Renal cortical epithelial cell (primary cell): ENCODE data around the gene SECISBP2. TPM values are rescaled to one million over a fixed set of nuclear protein-coding genes. Genes with fewer than 3 reads are reported as not detected.
A peak's percentile ranks its signal among the peaks of the same experiment; 100 is the strongest.
"Not testable (repeated sequence)": the region's sequence is repeated elsewhere in the genome, so short reads cannot be mapped to it uniquely, and the experiment has no call there.

Experiments used
- DNase-seq: peaks from one replicate; pipeline ENCODE4 v3.0.0-alpha.2; 2011; ENCODE audit warnings: low read depth
- total RNA-seq: library from RNA; depleted of rRNA; stranded (reverse); fragments of >200 nt; gene quantifications from 2 replicates; pipeline ENCODE4 v1.2.3, GENCODE V29; 2014

The SECISBP2 gene
- total RNA-seq, 1 donor from 2014 or later: 41.0 TPM

DNA sequence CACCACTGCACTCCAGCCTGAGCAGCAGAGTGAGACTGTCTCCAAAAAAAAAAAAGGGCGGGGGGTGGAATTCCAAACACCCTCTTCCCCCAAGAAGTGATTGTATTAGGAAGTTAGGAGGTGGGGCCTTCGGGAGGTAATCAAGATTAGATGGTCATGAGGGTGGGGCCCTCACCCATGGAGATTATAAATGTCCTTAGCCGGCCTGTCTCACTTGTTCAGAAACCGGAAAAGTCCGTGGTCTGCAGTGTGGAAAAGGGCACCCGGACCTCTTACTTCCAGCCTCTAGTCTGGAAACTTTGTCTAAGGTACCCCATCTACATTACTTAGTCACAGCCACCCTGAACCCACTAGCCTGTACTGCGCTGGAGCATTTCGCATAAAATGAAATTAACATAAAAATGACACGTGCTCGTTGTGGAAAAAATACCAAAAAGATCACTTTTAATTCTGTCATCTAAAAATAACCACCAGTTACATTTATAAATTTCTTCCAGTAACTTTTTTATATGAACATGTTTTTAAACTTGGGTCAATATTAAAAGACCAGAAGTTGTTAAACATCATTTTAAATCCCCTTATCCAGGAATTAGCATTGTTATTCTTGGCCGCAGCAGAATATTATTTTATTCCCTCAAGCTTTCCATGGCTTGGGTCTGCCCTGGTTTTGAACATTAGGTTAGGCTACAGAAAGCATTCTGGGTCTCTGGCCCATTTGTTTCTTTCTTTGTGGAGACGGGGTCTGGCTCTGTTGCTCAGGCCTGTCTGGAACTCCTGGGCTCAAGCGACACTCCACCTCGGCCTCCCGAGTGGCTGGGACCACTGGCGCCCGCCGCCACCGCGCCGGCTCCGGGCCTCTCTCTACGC lies 8.5 kb upstream of the SECISBP2 start:
- peak; percentile 29 for DNase-seq

DNA sequence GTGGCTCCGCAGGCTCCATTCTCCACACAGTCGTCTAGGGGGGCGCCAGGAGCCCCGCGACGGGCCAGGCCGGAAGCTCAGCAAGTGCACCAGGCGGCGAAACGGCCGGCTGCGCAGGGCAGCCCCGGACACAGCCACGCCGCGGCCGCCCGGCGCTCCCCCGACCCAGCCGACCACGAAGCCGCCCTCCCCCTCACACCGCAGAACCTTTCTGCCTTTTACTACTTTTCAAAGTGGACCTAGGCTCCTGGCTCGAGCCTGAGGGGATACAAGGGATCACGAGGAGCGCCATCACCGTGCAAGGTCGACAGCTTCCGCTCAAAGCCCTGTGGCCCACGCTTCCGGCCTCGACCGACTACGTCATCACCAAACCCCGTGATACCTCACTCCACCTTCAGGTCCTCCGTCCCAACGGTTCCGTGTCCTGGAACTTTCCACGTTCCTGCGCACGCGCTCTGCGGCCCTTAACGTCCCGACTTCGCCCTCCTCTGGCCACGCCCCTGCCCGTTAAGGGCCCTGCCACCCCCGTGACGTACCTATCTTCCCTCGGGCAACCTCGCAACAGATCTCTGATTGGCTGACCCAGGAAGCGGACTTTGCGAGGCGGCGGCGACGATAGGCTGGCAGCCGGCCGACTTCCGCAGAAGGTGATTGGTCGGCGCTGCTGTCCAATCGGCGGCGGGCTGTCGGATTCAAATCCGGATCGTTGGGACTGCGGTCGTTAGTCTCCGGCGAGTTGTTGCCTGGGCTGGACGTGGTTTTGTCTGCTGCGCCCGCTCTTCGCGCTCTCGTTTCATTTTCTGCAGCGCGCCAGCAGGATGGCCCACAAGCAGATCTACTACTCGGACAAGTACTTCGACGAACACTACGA lies 7.6 kb upstream of the SECISBP2 start, which contains the start of gene CKS2:
TSS of gene CKS2 (plus strand) at position 721 of the 871 bp plus-strand sequence. CDS start at position 819, 98 bp downstream.
- DNase-seq: peak; percentile 99

- DNase-seq: no peak
Measured at GRCh38 chr9:89311346-89312221, 6.7 kb upstream of the SECISBP2 start.

GRCh38 chr9:89312222-89312571 lies 6.1 kb upstream of the SECISBP2 start:
- peak; percentile 34 for DNase-seq

DNA sequence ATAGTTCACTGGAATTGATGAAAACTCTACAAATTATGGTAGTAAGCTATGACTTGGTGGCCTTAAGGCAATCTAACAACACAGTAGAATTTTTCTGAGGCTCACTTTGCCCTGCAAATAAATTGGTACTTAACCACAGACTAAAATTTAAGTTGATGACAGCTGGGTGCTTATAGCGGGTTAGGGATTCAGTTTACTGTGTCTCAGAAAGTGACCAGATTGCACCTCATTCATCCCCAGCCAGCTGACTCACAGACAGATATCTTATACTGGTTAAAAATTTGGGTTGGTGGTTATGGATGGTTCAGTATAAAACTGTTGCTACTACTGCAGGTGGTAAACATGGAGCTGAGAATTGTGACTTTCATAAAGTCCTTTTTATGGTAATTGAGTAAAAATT lies 4.5 kb upstream of the SECISBP2 start:
- DNase-seq: no peak

DNA sequence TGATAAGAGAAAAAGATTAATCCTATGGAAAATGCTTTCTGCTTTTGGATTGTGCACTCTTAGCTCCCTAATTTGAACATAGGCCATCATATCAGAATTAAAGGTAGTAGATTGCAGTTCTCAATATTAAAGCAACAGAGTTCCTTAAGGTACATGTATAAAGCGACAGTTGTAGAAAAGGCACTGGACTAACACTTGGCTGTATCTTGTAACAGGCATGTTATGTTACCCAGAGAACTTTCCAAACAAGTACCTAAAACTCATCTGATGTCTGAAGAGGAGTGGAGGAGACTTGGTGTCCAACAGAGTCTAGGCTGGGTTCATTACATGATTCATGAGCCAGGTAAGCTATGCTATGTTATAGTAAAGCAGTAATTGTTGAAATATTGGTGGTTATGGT lies 3.3 kb upstream of the SECISBP2 start:
- DNase-seq: no peak

DNA sequence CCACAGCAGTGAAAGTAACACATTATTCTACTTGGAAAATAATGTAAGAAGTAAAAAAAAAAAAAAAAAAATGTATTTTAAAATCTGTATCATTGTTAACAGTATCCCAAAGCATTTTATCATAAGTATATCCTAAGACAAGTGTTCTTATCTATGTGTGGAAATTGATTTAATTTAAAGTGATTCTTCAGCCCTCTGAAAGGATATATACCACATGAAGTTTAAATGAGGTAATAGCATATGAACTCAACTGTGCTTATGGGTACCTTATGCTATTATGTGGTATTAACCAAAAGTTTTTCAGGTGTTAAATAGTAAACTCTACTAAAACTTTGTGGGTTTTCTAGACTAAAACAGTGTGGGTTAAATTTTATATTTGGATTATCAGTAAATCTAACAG lies 2.8 kb upstream of the SECISBP2 start:
- no peak for DNase-seq

- no peak for DNase-seq
Measured at GRCh38 chr9:89317282-89317681, 1.0 kb upstream of the SECISBP2 start.

DNA sequence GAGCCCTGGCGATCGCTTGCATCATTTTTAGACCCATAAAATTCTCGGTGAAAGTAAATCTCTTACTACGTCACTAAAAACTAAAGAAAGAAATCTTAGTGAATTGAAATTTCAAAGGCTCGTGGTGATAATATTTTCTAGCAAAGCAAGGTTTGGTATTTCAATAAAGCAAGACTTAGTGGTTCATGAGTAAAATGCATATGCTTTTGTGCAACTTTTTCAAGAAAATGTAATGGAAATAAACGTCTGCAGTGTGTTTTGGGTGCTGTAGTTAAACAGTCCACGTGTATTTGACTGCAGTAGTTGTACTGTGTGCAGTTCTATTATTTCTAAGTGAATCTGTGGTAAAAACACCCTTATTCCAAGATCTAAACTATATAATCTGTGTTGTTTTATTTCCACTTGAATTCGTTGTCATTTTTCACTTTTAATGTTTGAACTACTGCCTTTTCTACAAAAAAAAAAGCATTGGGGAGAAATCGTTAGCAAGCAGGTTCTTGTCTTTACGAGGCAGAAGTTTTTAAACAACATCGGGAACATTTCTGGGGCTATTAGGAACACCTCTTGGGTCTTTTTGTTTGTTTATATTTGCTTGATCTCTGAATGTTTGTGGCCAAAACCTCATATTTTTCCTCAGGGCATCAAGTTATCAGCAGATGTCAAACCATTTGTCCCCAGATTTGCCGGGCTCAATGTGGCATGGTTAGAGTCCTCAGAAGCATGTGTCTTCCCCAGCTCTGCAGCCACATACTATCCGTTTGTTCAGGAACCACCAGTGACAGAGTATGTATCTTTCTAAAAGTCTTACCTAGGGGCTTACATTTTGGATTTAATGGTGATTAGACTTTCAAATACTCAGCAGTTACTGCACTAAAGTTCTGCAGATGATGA lies 960 bp downstream of the SECISBP2 start:
- no peak for DNase-seq

DNA sequence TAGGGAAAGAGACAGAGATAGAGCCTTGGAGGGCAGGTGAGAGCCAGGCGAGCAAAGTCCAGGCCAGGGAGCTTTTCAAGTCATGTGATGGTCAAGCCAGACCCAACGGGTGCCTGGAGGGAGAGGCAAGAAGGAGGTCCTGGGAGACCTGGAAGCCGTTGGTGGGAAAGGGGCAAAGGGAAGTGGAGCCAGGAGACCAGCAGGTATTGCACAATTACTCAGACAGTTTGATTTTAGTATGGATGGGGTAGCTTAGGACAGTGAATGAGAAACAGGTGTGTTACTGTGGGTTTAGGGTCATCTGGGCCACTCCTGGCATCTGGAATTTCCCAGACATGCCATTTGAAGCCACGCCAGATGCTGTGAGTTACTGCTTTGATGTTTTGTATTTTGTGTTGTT lies 5.1 kb downstream of the SECISBP2 start:
- peak; percentile 26 for DNase-seq

DNA sequence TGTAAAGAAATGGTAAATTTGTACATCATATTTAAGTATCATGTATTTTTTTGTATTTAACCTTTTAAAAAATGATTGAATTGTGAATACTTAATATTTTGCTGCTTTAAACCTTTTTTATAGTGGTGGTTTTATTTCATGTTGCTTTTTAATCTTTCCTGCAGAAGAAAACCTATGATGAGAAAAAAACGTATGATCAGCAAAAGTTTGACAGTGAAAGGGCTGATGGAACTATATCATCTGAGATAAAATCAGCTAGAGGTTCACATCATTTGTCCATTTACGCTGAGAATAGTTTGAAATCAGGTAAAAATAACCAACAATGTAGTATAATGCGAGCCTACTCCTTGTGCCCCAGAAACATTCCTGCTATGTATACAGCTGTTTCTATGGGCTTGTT lies 7.4 kb downstream of the SECISBP2 start:
- no peak for DNase-seq

DNA sequence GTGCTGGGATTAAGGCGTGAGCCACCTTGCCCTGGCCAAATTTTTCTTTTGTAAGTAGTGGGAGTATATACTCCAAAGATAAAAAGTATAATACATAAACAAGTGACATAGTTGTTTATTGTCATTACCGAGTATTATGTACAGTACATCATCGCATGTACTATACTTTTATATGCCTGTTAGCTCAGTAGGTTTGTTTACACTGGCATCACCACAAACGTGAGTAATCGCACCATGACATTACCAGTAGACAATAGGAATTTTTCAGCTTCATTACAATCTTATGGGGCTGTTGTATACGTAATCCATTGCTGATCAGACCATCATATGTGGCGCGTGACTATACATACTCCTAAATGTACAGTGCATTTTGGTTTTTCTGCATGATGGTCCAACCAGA lies 9.8 kb downstream of the SECISBP2 start:
- DNase-seq: no peak

DNA sequence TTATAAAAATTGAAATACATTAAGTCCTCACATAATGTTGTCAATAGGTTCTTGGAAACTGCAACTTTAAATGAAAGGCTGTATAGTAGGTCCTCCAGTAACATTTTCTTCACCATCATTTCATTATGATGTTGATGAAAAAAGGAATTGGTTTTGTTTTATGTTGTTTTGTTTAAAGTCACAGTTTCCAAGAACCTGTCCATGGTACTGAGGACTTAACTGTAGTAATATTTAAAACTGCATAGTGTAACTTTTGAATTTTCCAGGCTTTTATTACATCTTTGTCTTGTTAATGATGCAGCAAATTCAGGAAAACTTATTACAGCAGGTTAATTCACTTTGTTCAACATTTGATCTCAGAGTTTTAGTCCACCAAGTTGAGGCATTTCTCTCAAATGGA lies 11.6 kb downstream of the SECISBP2 start:
- no peak for DNase-seq

- DNase-seq: no peak
Measured at GRCh38 chr9:89330513-89330912, 12.2 kb downstream of the SECISBP2 start.

DNA sequence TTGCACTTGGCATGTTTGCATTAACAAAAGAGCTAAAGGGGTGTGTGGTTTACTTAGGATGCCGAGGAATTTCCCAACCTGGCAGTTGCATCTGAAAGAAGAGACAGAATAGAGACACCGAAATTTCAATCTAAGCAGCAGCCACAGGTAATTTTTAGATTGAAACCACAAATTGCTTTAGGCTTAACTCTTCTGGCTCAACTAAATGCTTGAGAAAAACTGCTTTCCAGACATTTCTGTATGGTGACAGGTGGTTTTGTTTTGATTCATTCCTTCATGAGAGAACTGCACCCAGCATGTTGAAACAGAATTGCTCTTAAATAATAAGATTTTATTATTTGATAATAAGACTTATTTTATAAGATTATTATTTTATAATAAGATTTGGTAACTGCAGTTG lies 21.5 kb downstream of the SECISBP2 start:
- DNase-seq: no peak

- DNase-seq: no peak
Measured at GRCh38 chr9:89340332-89340731, 22.0 kb downstream of the SECISBP2 start.

GRCh38 chr9:89342213-89342612 lies 23.9 kb downstream of the SECISBP2 start:
- DNase-seq: no peak

DNA sequence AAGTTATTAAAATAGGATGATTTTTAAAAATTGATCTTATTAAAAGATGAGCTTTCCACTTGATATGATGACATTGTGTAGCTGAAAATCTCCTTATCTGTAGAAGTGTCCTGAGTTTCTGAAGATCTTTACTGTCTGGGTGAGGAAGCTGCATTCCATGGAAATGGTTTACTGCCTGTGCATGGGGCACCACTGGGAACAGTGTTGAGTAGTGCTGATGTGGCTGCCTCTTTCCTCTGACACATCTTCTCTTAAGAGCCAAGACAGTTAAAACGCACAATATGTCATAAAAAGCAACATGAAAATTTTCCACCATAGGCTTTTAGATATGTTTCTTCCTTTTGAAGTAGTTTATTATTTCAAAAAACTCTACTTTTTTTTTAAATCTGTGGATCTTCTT lies 24.6 kb downstream of the SECISBP2 start:
- no peak for DNase-seq

- DNase-seq: not testable (repeated sequence)
Measured at GRCh38 chr9:89343812-89344211, 25.5 kb downstream of the SECISBP2 start.

DNA sequence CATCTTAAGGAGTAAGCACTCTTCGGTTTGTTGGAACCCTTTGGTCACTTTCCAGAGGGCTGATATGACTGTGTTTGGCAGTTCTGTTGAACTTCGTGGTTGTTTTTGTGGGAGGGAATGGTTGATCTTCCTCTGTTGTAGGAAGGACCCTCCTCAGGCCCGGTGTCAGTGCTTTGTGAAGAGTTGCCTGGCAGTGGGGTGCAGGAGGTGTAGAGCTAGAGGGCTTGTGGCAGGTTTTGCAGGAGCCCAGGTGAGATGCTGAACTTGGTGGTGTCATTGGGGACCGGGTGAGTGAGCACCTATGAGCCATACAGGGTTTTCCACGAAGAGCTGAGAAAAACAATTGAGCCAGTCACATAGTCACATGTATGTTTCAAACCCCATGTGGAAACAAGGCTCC lies 27.2 kb downstream of the SECISBP2 start:
- DNase-seq: no peak

GRCh38 chr9:89346696-89347095 lies 28.4 kb downstream of the SECISBP2 start:
- no peak for DNase-seq
